Stomach (tissue), 4 donors: ENCODE results near the gene PYROXD2.

Source experiments
- POLR2A ChIP-seq, 4 donors: fragments of 450-650 bp; IDR thresholded peaks; one replicate each; pipeline ENCODE4 v1.6.1; 2016; ENCODE audit warnings: antibody characterized with exemption in 4 of 4, control low read depth in 2 of 4, mild to moderate bottlenecking in 1 of 4, moderate library complexity in 1 of 4
- TF ChIP-seq, protein P1 (sequence below), 7 experiments: fragments of 450-650 bp in 4 of 7; fragments of 200-600 bp in 3 of 7; sonication (generic) in 3 of 7; IDR thresholded peaks; one replicate each; pipeline ENCODE4 v1.5.1; 2016 to 2019; ENCODE audit warnings: antibody characterized with exemption in 7 of 7, control low read depth in 2 of 7, mild to moderate bottlenecking in 1 of 7

DNA sequence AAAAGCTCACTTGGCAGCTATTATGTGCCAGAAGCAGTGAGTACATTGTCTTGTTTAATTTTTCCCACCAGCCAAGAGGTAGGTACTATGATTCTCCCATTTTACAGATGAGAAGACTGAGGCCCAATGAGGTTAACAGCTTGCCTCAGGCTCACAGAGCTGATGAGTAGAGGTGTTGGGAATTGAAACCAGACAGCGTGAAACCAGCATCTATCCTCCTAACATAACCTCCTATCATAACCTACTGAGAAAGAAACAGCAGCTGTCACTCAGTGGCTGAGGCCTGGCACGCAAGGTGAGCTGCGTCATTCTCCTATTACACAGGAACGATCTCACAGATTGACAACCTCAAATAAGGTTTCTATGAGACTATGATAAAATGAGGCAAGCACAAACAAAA lies 6.2 kb downstream of the PYROXD2 start:
- TF ChIP-seq, protein P1, sequence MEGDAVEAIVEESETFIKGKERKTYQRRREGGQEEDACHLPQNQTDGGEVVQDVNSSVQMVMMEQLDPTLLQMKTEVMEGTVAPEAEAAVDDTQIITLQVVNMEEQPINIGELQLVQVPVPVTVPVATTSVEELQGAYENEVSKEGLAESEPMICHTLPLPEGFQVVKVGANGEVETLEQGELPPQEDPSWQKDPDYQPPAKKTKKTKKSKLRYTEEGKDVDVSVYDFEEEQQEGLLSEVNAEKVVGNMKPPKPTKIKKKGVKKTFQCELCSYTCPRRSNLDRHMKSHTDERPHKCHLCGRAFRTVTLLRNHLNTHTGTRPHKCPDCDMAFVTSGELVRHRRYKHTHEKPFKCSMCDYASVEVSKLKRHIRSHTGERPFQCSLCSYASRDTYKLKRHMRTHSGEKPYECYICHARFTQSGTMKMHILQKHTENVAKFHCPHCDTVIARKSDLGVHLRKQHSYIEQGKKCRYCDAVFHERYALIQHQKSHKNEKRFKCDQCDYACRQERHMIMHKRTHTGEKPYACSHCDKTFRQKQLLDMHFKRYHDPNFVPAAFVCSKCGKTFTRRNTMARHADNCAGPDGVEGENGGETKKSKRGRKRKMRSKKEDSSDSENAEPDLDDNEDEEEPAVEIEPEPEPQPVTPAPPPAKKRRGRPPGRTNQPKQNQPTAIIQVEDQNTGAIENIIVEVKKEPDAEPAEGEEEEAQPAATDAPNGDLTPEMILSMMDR (IDR thresholded peaks at IDR 0.05), result no peak
- TF ChIP-seq POLR2A (IDR thresholded peaks at IDR 0.05), result no peak
